Stomach (tissue), 9 donors: Measurements from ENCODE around the gene PIEZO2. TPM values are rescaled to one million over a fixed set of nuclear protein-coding genes. Genes with fewer than 3 reads are reported as not detected.

Source experiments
- DNase-seq, 2 donors: peaks; one replicate each; pipeline versions ENCODE4 v3.0.0 to v3.0.0-alpha.2; 2013 to 2019
- H3K27ac ChIP-seq, 5 donors: fragments of 200-600 bp in 4 of 5; sonication (generic) in 4 of 5; one replicate each; pipeline ENCODE4 v1.5.1; 2013 to 2019; ENCODE audit warnings: mild to moderate bottlenecking in 1 of 5, moderate library complexity in 1 of 5
- H3K27me3 ChIP-seq, 3 donors: fragments of 200-600 bp; sonication (generic); one replicate each; pipeline ENCODE4 v1.5.1; 2017 to 2019; ENCODE audit warnings: mixed run types in 1 of 3
- H3K36me3 ChIP-seq, 4 donors: fragments of 200-600 bp; sonication (generic); 1 replicate in 3 of 4; 2 replicates in 1 of 4; pipeline ENCODE4 v1.5.1; 2016 to 2019
- H3K4me1 ChIP-seq, 4 donors: fragments of 200-600 bp; sonication (generic); one replicate each; pipeline ENCODE4 v1.5.1; 2016 to 2019
- H3K4me3 ChIP-seq, 4 donors: fragments of 200-600 bp; sonication (generic) in 3 of 4; one replicate each; pipeline ENCODE4 v1.5.1; 2016 to 2019; ENCODE audit warnings: mild to moderate bottlenecking in 1 of 4
- H3K9me3 ChIP-seq, 4 donors: fragments of 200-600 bp; sonication (generic); one replicate each; pipeline ENCODE4 v1.5.1; 2016 to 2019
- CTCF ChIP-seq, 7 experiments: fragments of 450-650 bp in 4 of 7; fragments of 200-600 bp in 3 of 7; sonication (generic) in 3 of 7; IDR thresholded peaks; one replicate each; pipeline ENCODE4 v1.5.1; 2016 to 2019; ENCODE audit warnings: antibody characterized with exemption in 7 of 7, control low read depth in 2 of 7, mild to moderate bottlenecking in 1 of 7
- EP300 ChIP-seq: sonication (generic); formaldehyde crosslinking; IDR thresholded peaks from one replicate; pipeline ENCODE4 v1.6.1; 2017; ENCODE audit warnings: antibody characterized with exemption
- POLR2A ChIP-seq, 4 donors: fragments of 450-650 bp; IDR thresholded peaks; one replicate each; pipeline ENCODE4 v1.6.1; 2016; ENCODE audit warnings: antibody characterized with exemption in 4 of 4, control low read depth in 2 of 4, mild to moderate bottlenecking in 1 of 4, moderate library complexity in 1 of 4
- POLR2AphosphoS5 ChIP-seq, 3 donors: sonication (generic); formaldehyde crosslinking; IDR thresholded peaks; one replicate each; pipeline ENCODE4 v1.6.1; 2016; ENCODE audit warnings: antibody characterized with exemption in 3 of 3
- WGBS, 5 donors: extraction: QIAGEN DNeasy Blood & Tissue Kit in 3 of 5; methylation state at CpG; one replicate each; pipeline versions ENCODE4 v1.1.5 to v1.1.7; 2013 to 2018; 5-methylcytosine and 5-hydroxymethylcytosine counted together
- intact Hi-C: fragments of 100-400 bp; cut with DNase I; formaldehyde crosslinking; loops from one replicate; pipeline ENCODE4 v1.15.1; 2023; ENCODE audit warnings: low total_unique reads
- polyA plus RNA-seq, 3 donors: library from polyadenylated mRNA; stranded (reverse); fragments of 200-250 nt; gene quantifications; one replicate each; pipeline ENCODE4 v1.2.3, GENCODE V29; 2013
- total RNA-seq, 5 donors: library from RNA; depleted of rRNA; stranded (reverse); fragments of >200 nt; gene quantifications; one replicate each; pipeline versions ENCODE4 v1.1.0 to v1.2.3, GENCODE V29; 2014 to 2016
- donor health status: healthy with polysubstance abuse.
- donor health status: Bipolar disorder and iron deficiency.
- donor health status: healthy.

PIEZO2 gene
- total and polyA plus RNA-seq, 8 donors, result 0.30 to 45.3 (median 2.5) TPM

- Histone ChIP-seq H3K4me1 (no peaks in the 10 kb centered on the region), H3K27me3 (peaks cover 0 to 4% (median 0%) of the 10 kb centered on the region in 3 donors), H3K4me3 (no peak overlapping the region), H3K9me3 (no peaks in the 10 kb centered on the region), H3K36me3 (no peaks in the 10 kb centered on the region), H3K27ac (no peak overlapping the region)
- TF ChIP-seq EP300 (no peak), POLR2AphosphoS5 (IDR thresholded peaks at IDR 0.05) (no peak), CTCF (IDR thresholded peaks at IDR 0.05) (no peak), POLR2A (IDR thresholded peaks at IDR 0.05) (no peak)
- no peak for DNase-seq
- 66 to 90% (median 83%) methylated on average over 4 of the region's 4 CpGs for WGBS, 5 donors
- intact Hi-C loops, result no loop called here
Measured at GRCh38 chr18:10754128-10754527, 395.2 kb downstream of the PIEZO2 start.

DNA sequence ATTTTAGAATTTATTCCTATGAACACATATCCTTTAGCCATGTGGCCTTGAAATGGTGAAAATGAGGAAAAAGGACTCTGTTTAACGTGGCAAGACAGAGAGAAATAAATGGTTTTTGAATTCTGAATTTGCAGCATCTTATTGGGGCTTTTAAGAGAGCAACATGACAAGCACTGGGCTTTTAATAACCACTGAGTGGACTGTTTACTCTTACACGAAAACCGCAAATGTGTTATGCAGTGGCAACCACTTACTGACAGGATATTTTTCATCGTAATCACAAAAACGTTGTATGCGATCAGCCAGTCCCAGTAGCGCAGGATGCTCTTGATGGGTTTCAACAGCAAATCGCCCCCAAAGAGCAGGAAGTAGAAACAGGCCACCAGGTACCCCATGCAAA, 397.0 kb downstream of the PIEZO2 start:
- intact Hi-C loops, result no loop called here
- DNase-seq, result no peak
- Histone ChIP-seq H3K27ac (no peak overlapping the region), H3K4me3 (no peak overlapping the region), H3K36me3 (no peaks in the 10 kb centered on the region), H3K9me3 (no peaks in the 10 kb centered on the region), H3K27me3 (peaks cover 0 to 4% (median 0%) of the 10 kb centered on the region in 3 donors), H3K4me1 (no peaks in the 10 kb centered on the region)
- TF ChIP-seq CTCF (IDR thresholded peaks at IDR 0.05), result no peak
- no peak for TF ChIP-seq POLR2A (IDR thresholded peaks at IDR 0.05)
- no peak for TF ChIP-seq EP300
- no peak for TF ChIP-seq POLR2AphosphoS5 (IDR thresholded peaks at IDR 0.05)
- WGBS, 5 donors, result 57 to 67% (median 64%) methylated on average over 8 of the region's 8 CpGs

- peak in 1 of 2 donors; percentile 9 for DNase-seq
- WGBS, 5 donors, result 42 to 60% (median 53%) methylated on average over 8 of the region's 8 CpGs
- Histone ChIP-seq H3K27ac (no peak overlapping the region), H3K4me3 (no peak overlapping the region), H3K9me3 (no peaks in the 10 kb centered on the region), H3K27me3 (peaks cover 0 to 4% (median 0%) of the 10 kb centered on the region in 3 donors), H3K36me3 (no peaks in the 10 kb centered on the region), H3K4me1 (no peaks in the 10 kb centered on the region)
- intact Hi-C loops, result no loop called here
- TF ChIP-seq POLR2AphosphoS5 (IDR thresholded peaks at IDR 0.05) (no peak), POLR2A (IDR thresholded peaks at IDR 0.05) (no peak), CTCF (IDR thresholded peaks at IDR 0.05) (no peak), EP300 (no peak)
Measured at GRCh38 chr18:10751653-10752052, 397.7 kb downstream of the PIEZO2 start.

DNA sequence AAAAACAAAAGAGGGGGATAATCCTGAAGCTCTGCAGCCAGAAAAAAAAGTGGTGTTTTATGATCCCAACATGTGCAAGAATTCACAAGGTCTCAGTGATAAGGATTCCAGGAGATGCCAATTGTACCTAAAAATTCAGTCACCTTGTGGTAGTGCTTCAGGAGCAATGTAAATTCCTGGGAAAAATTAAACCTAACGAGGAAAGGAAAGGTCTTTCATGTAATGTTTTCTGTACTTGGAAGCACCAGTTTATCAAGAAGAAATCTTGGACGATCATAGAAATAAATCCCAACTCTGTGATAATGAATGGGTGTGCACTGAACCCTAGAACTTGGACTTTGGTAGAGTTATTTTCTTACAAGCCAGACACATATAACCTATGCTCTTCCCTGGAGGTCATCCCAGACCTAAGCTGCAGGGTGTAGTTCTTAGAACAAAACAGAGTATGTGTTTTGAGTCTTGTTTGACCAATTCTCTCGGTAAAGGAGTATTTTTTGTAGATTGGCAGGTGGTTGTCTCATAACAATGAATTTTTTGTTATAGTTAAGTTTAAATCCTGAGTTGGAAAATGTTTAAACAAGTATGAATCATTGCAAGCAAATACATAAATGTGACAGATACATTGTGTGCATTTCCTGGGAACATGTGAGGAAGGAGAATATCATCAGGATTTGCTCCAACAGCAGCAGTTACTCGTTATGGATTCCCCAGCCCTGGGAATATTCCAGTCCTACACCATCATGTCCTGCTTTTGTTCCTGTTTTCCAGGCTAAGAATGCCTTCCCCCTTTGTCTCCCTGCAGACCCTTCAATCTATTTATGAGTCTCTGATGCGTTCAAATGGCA, 399.0 kb downstream of the PIEZO2 start:
- 38 to 51% (median 43%) methylated on average over 5 of the region's 5 CpGs for WGBS, 5 donors
- TF ChIP-seq EP300 (no peak), POLR2AphosphoS5 (IDR thresholded peaks at IDR 0.05) (no peak), CTCF (IDR thresholded peaks at IDR 0.05) (no peak), POLR2A (IDR thresholded peaks at IDR 0.05) (no peak)
- Histone ChIP-seq H3K9me3 (no peaks in the 10 kb centered on the region), H3K27ac (no peak overlapping the region), H3K27me3 (peaks cover 0 to 4% (median 0%) of the 10 kb centered on the region in 3 donors), H3K4me3 (no peak overlapping the region), H3K4me1 (no peaks in the 10 kb centered on the region), H3K36me3 (no peaks in the 10 kb centered on the region)
- peak in 1 of 2 donors; percentile 47 for DNase-seq
- intact Hi-C loops, result no loop called here
